ENCODE data around the gene TMPRSS11F. TPM values are rescaled to one million over a fixed set of nuclear protein-coding genes. Genes with fewer than 3 reads are reported as not detected.
A peak's percentile ranks its signal among the peaks of the same experiment; 100 is the strongest.

The TMPRSS11F gene
- total and polyA plus RNA-seq, 2 experiments from 2014 or later, result not detected

- Histone ChIP-seq H3K27ac (no peak overlapping the region), H3K36me3 (ENCODE audit: low read depth) (no peaks in the 10 kb centered on the region), H3K4me3 (no peak overlapping the region), H2AFZ (no peak overlapping the region), H3K9me2 (ENCODE audit: insufficient read depth) (no peaks in the 10 kb centered on the region), H3F3A (ENCODE audit: insufficient read depth) (no peaks in the 10 kb centered on the region), H4K20me1 (ENCODE audit: insufficient read depth) (no peaks in the 10 kb centered on the region), H3K9me3 (ENCODE audit: low read depth) (no peaks in the 10 kb centered on the region), H3K79me2 (ENCODE audit: insufficient read depth) (no peaks in the 10 kb centered on the region), H3K27me3 (replicated peaks; ENCODE audit: insufficient read depth) (no peaks in the 10 kb centered on the region; the same call in 1 of the 2 replicates), H3K9ac (no peak overlapping the region), H3K4me2 (ENCODE audit: unreplicated experiment) (no peak overlapping the region), H3K4me1 (ENCODE audit: insufficient read depth) (no peaks in the 10 kb centered on the region)
- in situ Hi-C loops (cut with MboI), result no loop called here
- DNase-seq, result no peak
- no peak for TF ChIP-seq EZH2phosphoT487 (IDR thresholded peaks at IDR 0.05; ENCODE audit: insufficient read depth, low read depth)
- TF ChIP-seq EZH2 (IDR thresholded peaks at IDR 0.05; ENCODE audit: insufficient read depth, poor library complexity, severe bottlenecking), result no peak
Observed at GRCh38 chr4:68077301-68077700, 52.4 kb downstream of the TMPRSS11F start.

GRCh38 chr4:68076194-68076593 is 53.5 kb downstream of the TMPRSS11F start:
- Histone ChIP-seq H3K9me2 (ENCODE audit: insufficient read depth) (no peaks in the 10 kb centered on the region), H3K79me2 (ENCODE audit: insufficient read depth) (no peaks in the 10 kb centered on the region), H3K27ac (no peak overlapping the region), H3K36me3 (ENCODE audit: low read depth) (no peaks in the 10 kb centered on the region), H3F3A (ENCODE audit: insufficient read depth) (no peaks in the 10 kb centered on the region), H2AFZ (no peak overlapping the region), H3K27me3 (replicated peaks; ENCODE audit: insufficient read depth) (no peaks in the 10 kb centered on the region; the same call in 1 of the 2 replicates), H3K9me3 (ENCODE audit: low read depth) (no peaks in the 10 kb centered on the region), H3K4me2 (ENCODE audit: unreplicated experiment) (no peak overlapping the region), H4K20me1 (ENCODE audit: insufficient read depth) (no peaks in the 10 kb centered on the region), H3K9ac (no peak overlapping the region), H3K4me3 (no peak overlapping the region), H3K4me1 (ENCODE audit: insufficient read depth) (no peaks in the 10 kb centered on the region)
- in situ Hi-C loops (cut with MboI), result no loop called here
- DNase-seq, result no peak
- WGBS, 2 experiments (ENCODE audit: low coverage in 1 of 2, low lambda C conversion rate in 2 of 2, missing lambda C conversion rate in 2 of 2), result 45 to 51% methylated on average over 2 of the region's 2 CpGs
- TF ChIP-seq EZH2phosphoT487 (IDR thresholded peaks at IDR 0.05; ENCODE audit: insufficient read depth, low read depth) (no peak), EZH2 (IDR thresholded peaks at IDR 0.05; ENCODE audit: insufficient read depth, poor library complexity, severe bottlenecking) (no peak)

DNA sequence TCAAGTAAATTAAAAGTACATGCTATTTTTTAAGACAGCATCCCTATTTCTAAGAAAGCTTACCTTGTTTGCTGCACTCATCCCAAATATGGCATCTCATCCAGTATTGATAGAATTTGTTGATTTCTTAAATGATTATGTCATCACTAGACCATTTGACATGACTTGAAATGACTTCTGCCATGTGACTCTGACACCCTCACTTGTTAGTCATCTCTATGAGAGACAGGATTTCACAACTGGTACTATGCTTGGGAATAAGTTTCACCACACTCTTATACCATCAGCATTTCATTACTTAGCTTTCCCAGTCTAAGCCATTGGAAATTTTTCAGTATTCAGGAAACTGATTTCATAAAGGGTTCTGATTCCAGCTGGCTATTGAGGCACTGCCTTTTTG is 55.3 kb downstream of the TMPRSS11F start:
- peak; percentile 43 for DNase-seq

GRCh38 chr4:68070302-68070701 is 59.4 kb downstream of the TMPRSS11F start:
- H3K9me3 ChIP-seq (ENCODE audit: low read depth), result no peaks in the 10 kb centered on the region
- H3K4me2 ChIP-seq (ENCODE audit: unreplicated experiment), result no peak overlapping the region
- no peak for DNase-seq
- no peaks in the 10 kb centered on the region for H3K4me1 ChIP-seq (ENCODE audit: insufficient read depth)
- no peaks in the 10 kb centered on the region for H3K79me2 ChIP-seq (ENCODE audit: insufficient read depth)
- H3K27ac ChIP-seq, result no peak overlapping the region
- H2AFZ ChIP-seq, result no peak overlapping the region
- H3K9me2 ChIP-seq (ENCODE audit: insufficient read depth), result no peaks in the 10 kb centered on the region
- no peak for TF ChIP-seq EZH2phosphoT487 (IDR thresholded peaks at IDR 0.05; ENCODE audit: insufficient read depth, low read depth)
- TF ChIP-seq EZH2 (IDR thresholded peaks at IDR 0.05; ENCODE audit: insufficient read depth, poor library complexity, severe bottlenecking), result no peak
- H3K27me3 ChIP-seq (replicated peaks; ENCODE audit: insufficient read depth), result peaks cover 3% of the 10 kb centered on the region
- no peaks in the 10 kb centered on the region for H3K36me3 ChIP-seq (ENCODE audit: low read depth)
- H3K9ac ChIP-seq, result no peak overlapping the region
- no peaks in the 10 kb centered on the region for H4K20me1 ChIP-seq (ENCODE audit: insufficient read depth)
- in situ Hi-C loops (cut with MboI), result no loop called here
- H3F3A ChIP-seq (ENCODE audit: insufficient read depth), result no peaks in the 10 kb centered on the region
- H3K4me3 ChIP-seq, result no peak overlapping the region

More for the DNA sequence above, 55.3 kb downstream of the TMPRSS11F start:
- H3K79me2 ChIP-seq (ENCODE audit: insufficient read depth), result no peaks in the 10 kb centered on the region
- H3K27me3 ChIP-seq (replicated peaks; ENCODE audit: insufficient read depth), result peaks cover 3% of the 10 kb centered on the region
- H3K4me2 ChIP-seq (ENCODE audit: unreplicated experiment), result no peak overlapping the region
- no peak overlapping the region for H3K4me3 ChIP-seq
- H4K20me1 ChIP-seq (ENCODE audit: insufficient read depth), result no peaks in the 10 kb centered on the region
- H3K27ac ChIP-seq, result no peak overlapping the region
- in situ Hi-C loops (cut with MboI), result no loop called here
- H3F3A ChIP-seq (ENCODE audit: insufficient read depth), result no peaks in the 10 kb centered on the region
- no peaks in the 10 kb centered on the region for H3K36me3 ChIP-seq (ENCODE audit: low read depth)
- TF ChIP-seq EZH2 (IDR thresholded peaks at IDR 0.05; ENCODE audit: insufficient read depth, poor library complexity, severe bottlenecking) (no peak), EZH2phosphoT487 (IDR thresholded peaks at IDR 0.05; ENCODE audit: insufficient read depth, low read depth) (no peak)
- H2AFZ ChIP-seq, result no peak overlapping the region
- no peaks in the 10 kb centered on the region for H3K9me3 ChIP-seq (ENCODE audit: low read depth)
- H3K4me1 ChIP-seq (ENCODE audit: insufficient read depth), result no peaks in the 10 kb centered on the region
- no peaks in the 10 kb centered on the region for H3K9me2 ChIP-seq (ENCODE audit: insufficient read depth)
- no peak overlapping the region for H3K9ac ChIP-seq

DNA sequence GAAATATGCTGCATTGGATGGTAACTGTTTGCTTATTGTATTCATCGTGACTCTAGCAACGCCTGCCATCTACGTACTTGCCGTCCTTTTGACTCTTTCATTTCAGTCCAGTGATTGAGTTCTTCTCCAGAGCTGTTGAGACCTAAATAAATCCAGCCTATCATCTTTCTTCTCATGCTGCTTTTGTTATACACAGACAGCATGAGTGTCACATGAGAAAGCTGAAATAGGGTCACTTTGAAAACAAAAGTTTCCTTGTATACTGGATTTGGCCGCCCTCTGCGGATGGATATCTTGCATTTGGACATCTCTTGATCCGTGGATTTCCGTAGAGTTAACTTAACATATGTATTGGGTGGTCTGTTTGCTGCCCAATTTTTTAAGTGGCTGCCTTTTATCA is 67.2 kb downstream of the TMPRSS11F start:
- in situ Hi-C loops (cut with MboI), result no loop called here
- DNase-seq, result no peak
- H3K36me3 ChIP-seq (ENCODE audit: low read depth), result no peaks in the 10 kb centered on the region
- H3K4me1 ChIP-seq (ENCODE audit: insufficient read depth), result no peaks in the 10 kb centered on the region
- no peak overlapping the region for H3K9ac ChIP-seq
- WGBS, 2 experiments (ENCODE audit: low coverage in 1 of 2, low lambda C conversion rate in 2 of 2, missing lambda C conversion rate in 2 of 2), result 36 to 40% methylated on average over 8 of the region's 8 CpGs
- H3K79me2 ChIP-seq (ENCODE audit: insufficient read depth), result no peaks in the 10 kb centered on the region
- TF ChIP-seq EZH2phosphoT487 (IDR thresholded peaks at IDR 0.05; ENCODE audit: insufficient read depth, low read depth) (no peak), EZH2 (IDR thresholded peaks at IDR 0.05; ENCODE audit: insufficient read depth, poor library complexity, severe bottlenecking) (no peak)
- no peak overlapping the region for H3K27ac ChIP-seq
- H2AFZ ChIP-seq, result no peak overlapping the region
- H4K20me1 ChIP-seq (ENCODE audit: insufficient read depth), result no peaks in the 10 kb centered on the region
- no peaks in the 10 kb centered on the region for H3K9me3 ChIP-seq (ENCODE audit: low read depth)
- H3F3A ChIP-seq (ENCODE audit: insufficient read depth), result no peaks in the 10 kb centered on the region
- H3K4me3 ChIP-seq, result no peak overlapping the region
- peaks cover 4% of the 10 kb centered on the region for H3K27me3 ChIP-seq (replicated peaks; ENCODE audit: insufficient read depth)
- H3K9me2 ChIP-seq (ENCODE audit: insufficient read depth), result no peaks in the 10 kb centered on the region
- H3K4me2 ChIP-seq (ENCODE audit: unreplicated experiment), result no peak overlapping the region

All from GM23248 (cell line).